Suppressor macrophage treated with lipopolysaccharide for 1 hour (primary cell): ENCODE measurements around the gene GAREM2.

Source experiments
- DNase-seq, 3 donors: peaks; one replicate each; pipeline ENCODE4 v3.0.0-alpha.2; 2020 to 2022

GAREM2 gene

DNA sequence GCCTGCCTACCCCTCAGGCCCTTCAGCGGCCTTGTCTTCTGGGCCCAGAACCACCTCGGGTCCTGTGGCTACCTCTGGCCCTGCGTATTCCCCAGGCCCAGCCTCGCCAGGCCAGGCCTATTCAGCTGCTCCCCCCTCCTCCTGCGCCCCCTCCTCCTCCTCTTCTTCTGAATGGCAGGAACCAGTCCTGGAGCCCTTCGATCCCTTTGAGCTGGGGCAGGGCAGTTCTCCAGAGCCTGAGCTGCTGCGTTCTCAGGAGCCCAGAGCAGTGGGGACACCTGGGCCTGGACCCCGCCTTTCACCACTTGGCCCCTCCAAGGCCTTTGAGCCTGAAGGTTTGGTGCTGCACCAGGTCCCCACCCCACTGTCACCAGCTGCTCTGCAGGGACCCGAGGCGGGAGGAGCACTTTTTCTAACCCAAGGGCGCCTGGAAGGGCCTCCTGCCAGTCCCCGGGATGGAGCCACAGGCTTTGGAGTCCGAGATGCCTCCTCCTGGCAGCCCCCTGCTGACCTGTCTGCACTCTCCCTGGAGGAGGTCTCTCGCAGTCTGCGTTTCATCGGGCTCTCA lies 14.7 kb downstream of the GAREM2 start:
- DNase-seq: no peak

DNA sequence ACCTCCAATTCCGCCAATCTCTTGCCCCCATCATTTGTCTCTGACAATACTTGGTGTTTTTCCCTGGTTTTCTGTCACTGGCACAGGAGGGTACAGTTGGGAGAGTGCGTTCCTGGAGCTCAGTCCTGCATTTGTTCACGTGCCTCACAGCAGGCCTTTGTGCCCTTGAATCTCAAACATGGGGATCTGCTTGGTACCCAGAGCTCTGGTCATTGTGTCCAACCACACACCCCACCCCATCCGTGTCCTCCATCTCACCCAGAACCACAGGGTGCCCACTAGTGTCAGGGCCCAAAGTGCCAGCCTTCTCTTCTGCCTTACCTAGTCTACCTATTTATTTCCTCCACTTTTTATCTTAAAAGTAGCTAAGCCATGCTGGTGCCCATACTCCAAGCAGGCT lies 16.2 kb downstream of the GAREM2 start:
- DNase-seq: no peak

DNA sequence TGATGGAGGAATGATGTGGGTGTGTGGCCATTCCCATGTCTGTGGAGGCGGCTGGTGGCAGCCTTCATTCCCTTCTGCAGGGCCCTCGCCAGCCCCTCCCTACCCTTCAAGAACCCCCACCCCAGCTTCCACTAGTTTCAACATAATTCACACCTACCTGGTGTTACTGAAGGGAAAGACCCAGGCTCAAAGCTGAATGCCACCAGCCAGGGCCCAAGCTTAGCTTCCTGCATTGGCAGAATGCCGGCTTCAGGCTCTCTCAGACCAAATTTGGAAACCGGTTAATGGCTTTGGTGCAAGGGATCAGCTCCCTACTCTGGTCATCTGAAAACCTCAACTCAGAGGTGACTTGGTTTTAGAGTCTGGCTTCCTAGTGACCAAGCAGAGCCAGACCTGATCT lies 16.9 kb downstream of the GAREM2 start:
- no peak for DNase-seq

DNA sequence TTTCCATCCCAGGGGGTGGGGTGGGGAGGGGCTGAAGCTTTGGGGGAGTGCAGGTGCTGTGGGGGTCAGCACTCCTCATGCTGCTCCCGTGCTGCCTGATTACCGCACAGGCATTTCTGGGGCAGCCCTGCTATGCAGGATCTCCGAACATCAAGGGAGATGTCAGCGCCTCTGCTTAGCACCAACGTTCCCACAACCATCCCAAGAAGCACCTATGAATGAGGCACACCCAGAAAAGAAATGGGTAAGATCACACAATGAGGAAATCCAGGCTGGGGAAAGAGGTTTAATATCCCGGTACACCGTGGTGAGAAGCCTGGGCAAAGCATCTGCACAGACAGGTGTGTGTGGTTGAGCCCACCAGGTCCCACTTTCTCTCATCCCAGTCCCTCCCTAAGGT lies 17.5 kb downstream of the GAREM2 start:
- no peak for DNase-seq

DNA sequence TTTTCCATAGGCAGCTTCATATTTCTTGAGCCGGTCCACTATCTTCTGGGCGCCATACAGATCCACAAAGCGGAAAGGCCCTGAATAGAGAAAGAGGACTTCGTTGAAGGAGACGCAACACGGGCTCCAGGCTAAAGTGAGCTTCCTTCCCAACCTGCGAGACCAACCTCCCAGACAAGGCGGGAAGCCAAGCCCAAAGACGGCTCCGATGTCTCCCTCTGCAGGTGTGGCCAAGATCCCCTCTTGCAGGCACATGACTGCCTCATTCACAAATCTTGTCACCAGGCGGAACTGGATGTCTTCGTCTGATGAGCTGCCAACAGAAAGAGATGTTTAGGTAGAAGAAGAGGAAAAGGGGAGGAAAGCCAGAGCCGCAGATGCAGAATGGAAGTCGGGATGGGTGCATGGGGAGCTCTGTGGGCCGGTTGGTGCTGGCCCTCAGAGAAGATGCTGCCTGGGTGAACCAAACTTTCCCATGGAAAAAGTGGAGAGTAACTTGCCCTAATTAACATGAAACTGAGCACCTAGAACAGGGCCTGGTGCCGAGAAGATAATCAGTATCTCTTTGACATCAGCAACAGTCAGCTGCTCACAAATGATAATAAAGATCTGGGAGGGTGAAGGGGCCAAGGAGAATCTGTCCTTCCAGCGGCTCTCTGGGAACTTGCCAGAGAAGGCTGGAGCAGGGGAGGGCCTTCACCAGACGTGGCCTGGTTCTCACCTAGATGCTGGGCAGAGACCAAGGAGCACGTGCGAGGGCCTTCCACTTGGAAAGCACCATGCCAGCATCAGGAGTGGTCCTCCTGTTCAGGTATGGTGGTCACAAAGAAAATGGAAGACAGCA lies 18.6 kb downstream of the GAREM2 start:
- no peak for DNase-seq

DNA sequence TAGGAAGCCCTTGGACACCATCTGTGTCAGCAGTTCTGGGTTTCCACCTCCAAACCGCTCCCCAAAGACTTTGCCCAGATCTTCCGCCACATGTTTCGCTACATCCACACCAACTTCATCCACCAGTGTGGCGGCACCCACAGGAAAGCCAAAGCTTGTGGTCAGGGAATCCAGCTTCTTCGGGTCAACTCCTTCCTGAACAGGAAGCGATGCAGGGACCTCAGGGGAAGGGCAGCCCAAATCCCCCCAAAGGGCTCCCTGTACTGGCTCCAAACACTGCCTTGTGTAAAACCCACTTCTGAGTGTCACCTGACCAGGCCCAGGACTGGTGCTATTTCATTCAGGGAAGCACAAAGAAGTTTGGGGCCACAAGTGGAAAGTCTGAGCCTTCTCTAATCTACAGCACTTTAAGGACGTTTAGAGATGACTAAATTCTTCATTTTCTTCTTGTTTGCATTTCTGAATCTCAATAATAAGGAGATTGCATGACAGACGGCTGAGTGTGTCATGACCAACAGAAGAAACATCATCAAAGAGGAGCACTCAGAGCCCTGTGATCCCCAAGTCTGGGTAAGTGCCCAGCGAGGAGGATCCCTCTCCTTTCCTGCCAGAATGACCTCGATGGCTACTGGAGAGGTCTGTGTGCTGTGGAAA lies 20.8 kb downstream of the GAREM2 start:
- no peak for DNase-seq

DNA sequence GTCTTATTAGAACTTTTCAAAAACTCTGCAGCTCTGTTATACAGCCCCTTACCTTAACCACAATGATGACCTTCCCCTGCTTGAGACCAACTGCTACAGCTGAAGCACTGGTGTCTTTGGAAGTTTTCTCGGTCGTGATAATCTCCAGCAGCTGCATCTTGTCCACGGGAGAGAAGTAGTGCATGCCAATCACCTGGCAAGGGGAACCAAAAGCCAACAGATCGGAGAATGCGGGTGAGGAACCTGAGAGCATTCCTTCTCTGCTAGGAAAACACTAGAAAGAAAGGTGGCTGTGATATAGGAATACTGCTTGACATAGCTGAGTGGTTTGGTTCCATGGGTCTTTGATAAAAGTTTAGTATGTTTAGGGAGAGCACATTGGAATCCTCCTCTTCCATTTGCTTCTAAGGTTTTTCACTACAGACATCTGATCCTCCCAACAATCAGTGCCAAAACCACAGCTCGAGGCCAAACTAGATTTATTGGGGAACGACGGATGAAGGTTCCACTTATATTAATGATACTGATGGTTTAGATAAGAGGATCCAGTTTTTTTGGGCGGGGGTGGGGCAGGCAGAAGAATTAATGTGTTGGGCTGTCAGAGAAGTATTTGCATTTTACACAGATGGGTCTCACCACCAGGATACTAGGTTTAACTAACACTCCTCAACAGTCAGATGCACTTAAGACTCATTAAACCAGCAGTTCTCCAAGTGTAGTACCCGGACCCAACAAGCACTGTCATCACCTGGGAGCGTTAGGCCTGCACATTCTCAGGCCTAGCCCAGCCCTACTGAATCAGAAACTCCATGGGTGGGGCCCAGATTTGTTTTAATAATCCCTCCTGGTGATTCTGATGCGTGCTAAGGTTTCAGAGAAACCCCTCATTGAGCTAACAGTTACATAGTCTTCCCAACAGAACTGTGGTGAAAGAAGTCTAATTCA lies 22.4 kb downstream of the GAREM2 start:
- no peak for DNase-seq

DNA sequence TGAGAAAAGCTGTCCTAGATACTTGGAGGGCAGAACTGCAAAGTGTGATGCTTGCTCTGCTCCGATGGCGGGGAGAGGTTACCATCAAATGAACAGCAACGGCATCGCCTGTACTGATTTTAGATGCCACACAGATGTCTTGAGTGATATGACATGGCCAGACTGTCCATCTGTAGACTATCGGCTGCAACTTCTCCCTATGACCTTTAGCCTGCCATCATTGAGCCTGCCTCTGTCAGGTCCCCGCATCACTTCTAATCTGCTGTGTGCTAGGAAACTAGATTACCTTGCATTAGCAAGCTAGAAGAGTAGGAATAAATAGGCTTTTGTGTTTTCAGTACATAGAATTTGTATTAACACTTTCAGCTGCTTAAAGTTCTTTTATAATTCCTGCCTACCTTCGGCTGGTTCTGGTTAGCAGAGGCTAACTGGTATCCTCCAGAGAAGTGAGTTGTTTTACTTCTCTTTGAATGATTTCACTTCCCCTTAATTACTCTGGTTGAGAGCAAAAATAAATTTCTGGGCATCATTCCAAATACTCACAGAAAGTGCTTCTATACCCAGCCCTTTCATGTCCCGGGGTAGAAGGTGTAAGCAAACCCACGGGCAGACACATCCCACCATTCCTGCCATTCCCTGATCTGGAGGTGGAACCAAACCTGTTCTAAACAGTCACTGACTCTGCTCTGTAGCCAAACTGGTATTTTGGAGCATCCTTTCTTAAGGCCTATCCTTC lies 24.0 kb downstream of the GAREM2 start:
- peak; percentile 44 to 74 (median 61) for DNase-seq

DNA sequence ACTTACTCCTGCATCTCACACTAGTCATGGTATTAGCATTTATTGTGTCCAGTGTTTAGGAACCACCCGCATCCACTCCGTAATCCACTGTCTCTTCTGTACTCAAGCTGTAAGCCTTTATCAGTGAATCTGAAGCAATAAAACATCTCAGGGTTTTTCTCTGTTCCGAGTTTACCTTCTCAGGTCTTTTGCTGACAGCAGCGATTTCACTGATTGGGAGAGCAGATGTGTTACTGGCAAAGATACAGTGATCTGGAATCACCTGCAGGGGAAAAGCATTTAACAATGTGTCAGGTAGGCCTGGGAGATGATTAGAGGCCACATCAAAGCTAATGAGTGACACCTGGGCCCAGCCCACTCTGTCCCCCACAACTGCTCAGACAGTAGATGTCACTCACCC lies 24.6 kb downstream of the GAREM2 start:
- no peak for DNase-seq

DNA sequence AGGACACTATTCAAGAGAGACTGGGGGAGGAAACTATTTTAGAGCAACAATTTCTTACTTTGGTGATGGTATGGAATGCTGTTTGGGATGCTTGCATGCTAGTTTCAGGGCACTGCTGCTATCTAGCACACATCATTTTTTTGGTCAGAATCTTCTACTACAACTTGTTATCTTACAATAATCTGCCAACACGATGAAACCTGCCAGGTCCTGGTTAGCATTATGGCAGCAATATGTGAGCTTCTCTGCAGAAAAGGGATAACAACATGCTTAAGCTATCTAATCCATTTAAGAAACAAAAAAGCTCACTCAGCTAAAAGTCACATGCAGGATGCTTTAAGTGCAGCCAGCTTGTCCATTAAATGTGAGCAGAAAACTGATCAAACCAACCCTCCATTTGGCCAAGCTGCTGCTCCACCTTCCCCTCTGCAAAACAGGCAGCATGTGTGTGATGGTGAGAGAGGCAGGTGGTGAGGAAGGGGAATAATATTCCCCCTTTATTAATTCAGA lies 30.1 kb downstream of the GAREM2 start:
- DNase-seq: no peak

DNA sequence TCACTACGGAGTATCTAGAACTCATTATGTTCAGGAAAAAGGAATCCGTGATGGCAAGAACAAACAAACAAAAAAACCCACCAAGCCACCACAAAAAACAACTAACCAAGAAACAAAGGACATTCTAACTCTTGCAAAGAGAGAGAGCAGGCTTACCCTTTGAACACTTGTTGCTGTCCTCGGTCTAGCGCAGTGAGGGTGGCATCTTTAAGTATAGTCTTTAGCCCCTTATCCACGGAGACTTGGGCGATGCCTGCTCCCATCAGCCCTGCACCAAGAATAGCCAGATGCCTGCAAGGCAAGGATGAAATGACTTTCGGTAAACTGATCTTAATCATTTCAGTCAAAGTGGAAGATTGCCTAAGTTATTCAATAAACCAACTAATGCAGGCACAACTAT lies 31.0 kb downstream of the GAREM2 start:
- no peak for DNase-seq

DNA sequence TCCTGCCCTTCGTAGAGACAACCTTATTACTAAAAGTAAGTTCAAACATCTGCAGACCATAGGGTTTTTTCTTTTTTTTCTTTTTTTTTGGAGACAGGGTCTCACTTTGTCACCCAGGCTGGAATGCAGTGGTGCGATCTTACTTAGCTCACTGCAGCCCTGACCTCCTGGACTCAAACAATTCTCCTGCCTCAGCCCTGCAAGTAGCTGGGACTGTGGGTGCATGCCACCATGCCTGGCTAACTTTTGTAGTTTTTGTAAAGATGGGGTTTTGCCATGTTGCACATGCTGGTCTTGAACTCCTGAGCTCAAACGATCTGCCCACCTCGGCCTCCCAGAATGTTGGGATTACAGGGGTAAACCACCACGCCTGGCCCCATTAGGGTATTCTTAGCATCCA lies 39.1 kb downstream of the GAREM2 start:
- no peak for DNase-seq

DNA sequence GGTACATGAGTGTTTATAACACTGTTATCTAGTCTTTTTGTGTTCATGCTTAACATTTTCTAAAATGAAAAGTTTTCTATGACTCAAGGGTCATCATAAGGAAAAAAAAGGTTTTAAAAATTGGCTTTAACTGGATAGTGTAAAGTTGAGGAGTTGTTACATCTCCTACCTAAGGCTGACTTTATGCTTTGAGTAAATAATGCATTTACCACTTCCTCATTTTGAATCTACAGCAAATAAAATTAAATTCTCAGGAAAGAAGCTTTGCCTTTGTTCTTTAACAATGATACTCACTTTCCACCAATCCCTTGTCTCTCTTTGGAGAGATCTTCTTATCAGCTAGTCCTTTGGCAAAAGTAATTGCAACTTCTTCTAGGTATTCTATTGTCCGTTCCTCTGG lies 41.9 kb downstream of the GAREM2 start:
- no peak for DNase-seq

DNA sequence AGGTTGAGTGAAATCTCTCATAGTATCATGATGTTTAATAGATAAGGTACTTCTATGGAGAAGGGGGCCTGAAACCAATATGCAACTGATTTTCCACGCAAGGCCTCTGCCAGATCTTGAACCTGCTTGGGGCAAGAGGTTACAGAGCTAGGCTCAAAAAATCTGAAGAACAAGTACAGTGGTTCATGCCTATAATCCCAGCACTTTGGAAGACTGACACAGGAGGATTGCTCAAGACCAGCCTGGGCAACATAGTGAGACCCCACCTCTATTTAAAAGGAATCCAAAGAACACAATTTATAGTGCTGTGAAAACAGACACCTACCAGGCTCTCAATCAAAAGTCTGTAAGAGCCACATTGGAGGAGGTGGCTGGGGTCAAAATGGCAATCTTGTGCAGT lies 42.9 kb downstream of the GAREM2 start:
- no peak for DNase-seq

DNA sequence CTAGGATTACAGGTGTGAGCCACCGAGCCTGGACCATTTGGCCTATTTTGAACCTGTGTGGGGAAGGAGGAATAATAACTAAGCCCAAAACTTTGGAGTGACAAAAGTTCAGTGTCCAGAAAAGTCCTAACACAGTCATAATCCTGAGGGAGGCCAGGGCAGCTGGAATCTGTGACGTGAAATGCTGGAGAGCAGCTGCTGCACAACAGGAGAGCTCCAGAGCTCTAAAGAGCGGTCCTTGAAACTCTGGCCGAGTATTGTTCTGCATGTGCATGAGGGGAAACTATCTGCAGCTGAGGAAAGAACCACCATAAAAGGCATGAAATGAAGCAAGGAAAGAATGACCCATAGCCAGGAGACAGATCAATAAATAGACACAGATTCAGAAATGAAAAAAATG lies 43.7 kb downstream of the GAREM2 start:
- no peak for DNase-seq

DNA sequence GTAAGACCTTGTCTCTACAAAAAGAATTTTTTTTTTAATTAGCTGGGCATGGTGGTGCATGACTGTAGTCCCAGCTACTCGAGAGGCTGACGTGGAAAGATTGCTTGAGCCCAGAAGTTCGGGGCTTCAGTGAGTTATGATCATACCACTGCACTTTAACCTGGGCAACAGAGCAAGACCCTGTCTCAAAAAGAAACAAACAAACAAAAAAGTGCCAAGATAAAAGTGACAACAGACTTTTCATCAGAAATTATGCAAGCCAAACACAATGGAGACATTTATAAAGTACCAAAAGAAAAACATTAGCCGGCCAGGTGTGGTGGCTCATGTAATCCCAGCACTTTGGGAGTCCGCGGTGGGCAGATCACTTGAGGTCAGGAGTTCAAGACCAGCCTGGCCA lies 44.8 kb downstream of the GAREM2 start:
- DNase-seq: no peak

DNA sequence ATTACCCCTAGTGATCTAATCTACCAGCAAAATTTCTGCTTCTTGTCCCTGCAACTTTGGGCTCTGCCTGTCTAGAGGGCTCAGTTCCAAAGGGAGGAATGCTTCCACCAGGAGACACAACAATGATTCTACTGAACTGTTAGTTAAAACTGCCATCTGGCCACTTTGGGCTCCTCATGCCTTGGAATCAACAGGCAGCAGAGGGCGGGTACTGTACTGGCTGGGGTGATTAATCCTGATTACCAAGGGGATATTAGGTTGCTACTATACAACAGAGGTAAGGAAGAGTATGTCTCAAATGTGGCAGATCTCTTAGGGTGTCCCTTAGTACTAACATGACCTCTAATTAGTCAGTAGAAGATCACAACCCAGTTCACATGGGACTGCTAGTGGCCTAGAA lies 50.1 kb downstream of the GAREM2 start:
- no peak for DNase-seq

DNA sequence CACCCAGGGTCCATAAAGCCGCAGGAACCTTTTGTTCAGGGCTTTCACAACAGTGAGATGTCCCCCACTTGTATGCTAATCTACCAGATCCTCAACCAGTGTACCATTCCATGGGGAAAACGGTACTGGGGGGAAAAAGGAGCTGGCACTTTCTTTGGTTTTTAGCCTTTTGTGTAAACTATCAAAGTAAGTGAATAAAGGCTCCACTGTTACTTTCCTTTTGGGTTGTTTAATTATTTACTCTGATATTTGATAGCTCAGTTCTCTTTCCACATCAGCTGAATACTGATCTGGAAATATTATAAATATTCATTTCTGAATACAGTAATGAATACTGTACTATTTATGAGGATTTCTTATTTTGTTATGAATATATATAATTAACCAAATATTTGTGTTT lies 51.2 kb downstream of the GAREM2 start:
- no peak for DNase-seq

DNA sequence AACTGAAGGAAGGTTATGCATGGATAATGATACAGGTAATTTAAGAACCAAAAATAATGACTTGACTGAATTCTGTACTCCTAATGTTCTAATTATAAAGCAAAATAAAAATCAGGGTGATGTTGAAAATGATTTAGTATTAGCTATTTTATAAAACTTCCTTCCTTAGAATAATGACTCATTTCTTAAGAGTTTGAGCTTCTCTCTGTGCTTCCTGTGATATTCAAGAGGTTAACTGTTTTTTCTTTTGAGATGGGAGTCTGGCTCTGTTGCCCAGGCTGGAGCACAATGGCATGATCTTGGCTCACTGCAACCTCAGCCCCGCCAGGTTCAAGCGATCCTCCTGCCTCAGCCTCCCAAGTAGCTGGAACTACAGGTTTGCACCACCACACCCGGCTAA lies 56.7 kb downstream of the GAREM2 start:
- no peak for DNase-seq

DNA sequence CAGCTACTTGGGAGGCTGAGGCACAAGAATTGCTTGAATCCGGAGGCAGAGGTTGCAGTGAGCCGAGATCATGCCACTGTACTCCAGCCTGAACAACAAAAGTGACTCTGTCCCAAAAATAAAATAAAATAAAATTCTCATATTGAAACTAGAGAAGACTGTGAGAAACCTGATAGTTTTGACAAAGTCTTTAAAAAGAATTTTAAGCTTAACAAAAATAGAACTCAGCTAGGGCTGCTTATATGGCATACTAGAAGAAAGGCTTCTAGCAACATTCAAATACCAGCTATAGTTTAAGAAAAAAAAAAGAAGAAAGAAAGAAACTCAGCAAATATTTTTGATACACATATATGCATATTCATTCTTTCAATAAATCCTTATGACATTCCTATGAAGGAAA lies 57.9 kb downstream of the GAREM2 start:
- no peak for DNase-seq

DNA sequence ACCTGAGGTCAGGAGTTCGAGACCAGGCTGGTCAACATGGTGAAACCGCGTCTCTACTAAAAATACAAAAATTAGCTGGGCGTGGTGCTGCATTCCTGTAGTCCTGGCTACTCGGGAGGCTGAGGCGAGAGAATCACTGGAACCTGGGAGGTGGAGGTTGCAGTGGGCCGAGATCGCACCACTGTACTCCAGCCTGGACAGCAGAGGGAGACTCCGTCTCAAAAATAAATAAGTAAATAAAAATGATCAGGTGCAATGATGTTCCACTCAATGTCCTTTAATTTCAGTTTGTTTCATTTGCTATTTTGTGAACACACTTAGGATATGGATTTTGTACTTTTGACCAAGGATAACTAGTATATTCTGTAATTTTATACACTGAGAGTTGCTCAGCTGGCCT lies 62.2 kb downstream of the GAREM2 start:
- DNase-seq: no peak

DNA sequence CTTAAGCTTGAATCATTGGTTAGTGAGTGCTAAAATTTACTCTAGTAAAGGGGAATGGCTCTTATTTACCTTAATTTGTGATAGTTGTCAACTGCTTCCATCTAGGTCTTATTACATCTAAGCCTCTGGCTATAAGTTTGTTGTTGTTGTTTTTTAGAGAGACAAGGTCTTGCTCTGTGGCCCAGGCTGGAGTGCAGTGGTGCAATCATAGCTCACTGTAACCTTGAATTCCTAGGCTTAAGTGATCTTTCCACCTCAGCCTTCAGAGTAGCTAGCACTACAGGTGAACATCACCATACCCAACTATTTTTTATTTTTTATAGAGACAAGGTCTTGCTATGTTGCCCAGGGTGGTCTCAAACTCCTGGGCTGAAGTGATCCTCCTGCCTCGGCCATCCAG lies 65.0 kb downstream of the GAREM2 start:
- DNase-seq: no peak
